IMR-90 (cell line): ENCODE data around the gene MYO10. TPM values are rescaled to one million over a fixed set of nuclear protein-coding genes. Genes with fewer than 3 reads are reported as not detected.

Experiments used
- ATAC-seq: fragments of 200-7000 bp; cut with Tn5 transposase; 2 replicates; pipeline ENCODE4 v1.9.1; 2020; ENCODE audit warnings: low read depth, mild to moderate bottlenecking, moderate library complexity
- BruUV-seq: library from RNA; stranded (reverse); fragments of 400-500 nt; replicated peaks from 2 replicates; lab custom pipeline; 2021; lab: Mats Ljungman, UMichigan
- CTCF ChIA-PET: fragments of 300-600 bp; formaldehyde crosslinking; extraction: SDS; loops from one replicate; lab custom pipeline; 2021; ENCODE audit warnings: antibody characterized with exemption; lab: Yijun Ruan, JAX
- POLR2A ChIA-PET: fragments of 300-600 bp; sonication (Branson Sonifier 250); formaldehyde crosslinking; loops from one replicate; lab custom pipeline; 2022; ENCODE audit warnings: antibody characterized with exemption; ENCODE audit not compliant: unreplicated experiment; lab: Charles Lee
- DNase-seq: peaks from one replicate; pipeline ENCODE4 v3.0.0; 2013
- H2AFZ ChIP-seq: replicated peaks from 2 replicates; pipeline ENCODE3; 2013; ENCODE audit warnings: low read length, mild to moderate bottlenecking; ENCODE audit not compliant: poor library complexity
- H2AK5ac ChIP-seq: 2 replicates; pipeline ENCODE4 v1.6.1; 2013; ENCODE audit warnings: low read depth, low read length, inconsistent platforms
- H2AK9ac ChIP-seq: replicated peaks from 2 replicates; pipeline ENCODE3; 2013; ENCODE audit warnings: mild to moderate bottlenecking, low read depth, low read length, moderate library complexity; ENCODE audit not compliant: poor library complexity
- H2BK120ac ChIP-seq: 2 replicates; pipeline ENCODE4 v1.6.1; 2013; ENCODE audit warnings: low read depth, low read length, inconsistent platforms
- H2BK15ac ChIP-seq: 3 replicates; pipeline ENCODE4 v1.6.1; 2013; ENCODE audit warnings: low read depth, low read length, inconsistent platforms
- H2BK20ac ChIP-seq: 2 replicates; pipeline ENCODE4 v1.6.1; 2013; ENCODE audit warnings: low read depth, mild to moderate bottlenecking, inconsistent platforms, low read length, moderate library complexity
- H2BK5ac ChIP-seq: 2 replicates; pipeline ENCODE4 v1.6.1; 2013; ENCODE audit warnings: mild to moderate bottlenecking, low read depth, low read length, inconsistent platforms; ENCODE audit not compliant: poor library complexity, severe bottlenecking
- H3K14ac ChIP-seq: replicated peaks from 2 replicates; pipeline ENCODE4 v1.6.1; 2013; ENCODE audit warnings: low read depth, low read length, inconsistent platforms
- H3K18ac ChIP-seq: 2 replicates; pipeline ENCODE4 v1.6.1; 2013; ENCODE audit warnings: low read depth, low read length, control low read depth
- H3K23ac ChIP-seq: 2 replicates; pipeline ENCODE4 v1.6.1; 2013; ENCODE audit warnings: low read depth, low read length, inconsistent platforms
- H3K27ac ChIP-seq: 2 replicates; pipeline ENCODE4 v1.5.1; 2013; ENCODE audit warnings: mild to moderate bottlenecking, control low read depth, low read length; ENCODE audit not compliant: insufficient read depth
- H3K27me3 ChIP-seq: 2 replicates; pipeline ENCODE4 v1.6.1; 2013; ENCODE audit warnings: low read length; ENCODE audit not compliant: control insufficient read depth, insufficient read depth
- H3K36me3 ChIP-seq: 2 replicates; pipeline ENCODE4 v1.6.1; 2013; ENCODE audit warnings: low read length, mixed read lengths; ENCODE audit not compliant: control insufficient read depth, insufficient read depth
- H3K4ac ChIP-seq: 2 replicates; pipeline ENCODE4 v1.6.1; 2013; ENCODE audit warnings: low read depth, low read length, inconsistent platforms
- H3K4me1 ChIP-seq: 2 replicates; pipeline ENCODE4 v1.6.1; 2013; ENCODE audit warnings: low read length, mixed read lengths; ENCODE audit not compliant: control insufficient read depth, insufficient read depth
- H3K4me2 ChIP-seq: 2 replicates; pipeline ENCODE4 v1.6.1; 2013; ENCODE audit warnings: low read depth, mild to moderate bottlenecking, control low read depth, low read length, moderate library complexity
- H3K4me3 ChIP-seq: 2 replicates; pipeline ENCODE4 v1.5.1; 2013; ENCODE audit warnings: low read depth, mild to moderate bottlenecking, control low read depth, low read length, moderate library complexity; ENCODE audit not compliant: insufficient read depth
- H3K56ac ChIP-seq: 2 replicates; pipeline ENCODE4 v1.6.1; 2013; ENCODE audit warnings: low read length, inconsistent platforms; ENCODE audit not compliant: insufficient read depth; ENCODE audit errors: extremely low read depth
- H3K79me1 ChIP-seq, 2 experiments: 2 replicates each; pipeline ENCODE4 v1.6.1; 2013; ENCODE audit warnings: low read length in 2 of 2, inconsistent platforms in 1 of 2, low read depth in 1 of 2
- H3K9ac ChIP-seq: 2 replicates; pipeline ENCODE4 v1.6.1; 2013; ENCODE audit warnings: low read depth, low read length, control low read depth
- H3K9me1 ChIP-seq: 2 replicates; pipeline ENCODE4 v1.6.1; 2013; ENCODE audit warnings: low read length, inconsistent platforms; ENCODE audit not compliant: insufficient read depth
- H3K9me3 ChIP-seq: 2 replicates; pipeline ENCODE4 v1.6.1; 2013; ENCODE audit warnings: low read length; ENCODE audit not compliant: control insufficient read depth, insufficient read depth
- H4K20me1 ChIP-seq: 2 replicates; pipeline ENCODE4 v1.6.1; 2013; ENCODE audit warnings: low read length, inconsistent platforms; ENCODE audit not compliant: insufficient read depth
- H4K5ac ChIP-seq: 2 replicates; pipeline ENCODE4 v1.6.1; 2013; ENCODE audit warnings: mild to moderate bottlenecking, low read depth, low read length, control low read depth
- H4K8ac ChIP-seq, 2 experiments: 2 replicates each; pipeline ENCODE4 v1.6.1; 2013; ENCODE audit warnings: low read depth in 2 of 2, low read length in 2 of 2, control low read depth in 1 of 2, inconsistent platforms in 1 of 2
- H4K91ac ChIP-seq: 2 replicates; pipeline ENCODE4 v1.6.1; 2013; ENCODE audit warnings: low read depth, low read length, inconsistent platforms; ENCODE audit not compliant: insufficient read depth
- BHLHE40 ChIP-seq: fragments of 150-350 bp; IDR thresholded peaks from 2 replicates; pipeline ENCODE4 v1.6.1; 2016; ENCODE audit warnings: mild to moderate bottlenecking, low read depth, low read length
- FOS ChIP-seq: fragments of 150-350 bp; IDR thresholded peaks from 2 replicates; pipeline ENCODE4 v1.6.1; 2016; ENCODE audit warnings: low read depth, low read length
- MXI1 ChIP-seq: IDR thresholded peaks from 2 replicates; pipeline ENCODE4 v1.6.1; 2012; ENCODE audit warnings: low read depth, mild to moderate bottlenecking, low read length, moderate library complexity, borderline replicate concordance
- WGBS, 2 experiments: methylation state at CpG; one replicate each; pipeline versions ENCODE4 v1.1.5 to v1.1.7; 2013; ENCODE audit warnings: missing lambda C conversion rate in 2 of 2; ENCODE audit not compliant: insufficient read length in 1 of 2; ENCODE audit errors: extremely low coverage in 2 of 2; 5-methylcytosine and 5-hydroxymethylcytosine counted together
- dilution Hi-C: fragments of 300-500 bp; cut with HindIII; formaldehyde crosslinking; loops from one replicate; pipeline ENCODE4 v1.14.3; 2018; ENCODE audit warnings: low sequenced_read_pairs; ENCODE audit not compliant: unreplicated experiment
- in situ Hi-C: fragments of 300-500 bp; cut with MboI; formaldehyde crosslinking; loops from 3 replicates; pipeline ENCODE4 v1.14.3; 2019; ENCODE audit warnings: low sequenced_read_pairs, inconsistent platforms, mixed read lengths
- intact Hi-C: fragments of 100-400 bp; cut with micrococcal nuclease; formaldehyde crosslinking; loops from 2 replicates; pipeline ENCODE4 v1.10.0; 2022
- polyA plus RNA-seq, 3 experiments: library from polyadenylated mRNA; depleted of rRNA; stranded (reverse); fragments of >200 nt; gene quantifications; 2 replicates each; pipeline ENCODE4 v1.2.3, GENCODE V29; 2012; ENCODE audit warnings: low replicate concordance in 1 of 3
- total RNA-seq: library from RNA; depleted of rRNA; stranded (reverse); fragments of >200 nt; gene quantifications from 2 replicates; pipeline ENCODE4 v1.2.3, GENCODE V29; 2012

The MYO10 gene
- total and polyA plus RNA-seq, 2 of the 4 experiments (the other 2 are of a cell fraction), result 39.9 to 115 TPM

DNA sequence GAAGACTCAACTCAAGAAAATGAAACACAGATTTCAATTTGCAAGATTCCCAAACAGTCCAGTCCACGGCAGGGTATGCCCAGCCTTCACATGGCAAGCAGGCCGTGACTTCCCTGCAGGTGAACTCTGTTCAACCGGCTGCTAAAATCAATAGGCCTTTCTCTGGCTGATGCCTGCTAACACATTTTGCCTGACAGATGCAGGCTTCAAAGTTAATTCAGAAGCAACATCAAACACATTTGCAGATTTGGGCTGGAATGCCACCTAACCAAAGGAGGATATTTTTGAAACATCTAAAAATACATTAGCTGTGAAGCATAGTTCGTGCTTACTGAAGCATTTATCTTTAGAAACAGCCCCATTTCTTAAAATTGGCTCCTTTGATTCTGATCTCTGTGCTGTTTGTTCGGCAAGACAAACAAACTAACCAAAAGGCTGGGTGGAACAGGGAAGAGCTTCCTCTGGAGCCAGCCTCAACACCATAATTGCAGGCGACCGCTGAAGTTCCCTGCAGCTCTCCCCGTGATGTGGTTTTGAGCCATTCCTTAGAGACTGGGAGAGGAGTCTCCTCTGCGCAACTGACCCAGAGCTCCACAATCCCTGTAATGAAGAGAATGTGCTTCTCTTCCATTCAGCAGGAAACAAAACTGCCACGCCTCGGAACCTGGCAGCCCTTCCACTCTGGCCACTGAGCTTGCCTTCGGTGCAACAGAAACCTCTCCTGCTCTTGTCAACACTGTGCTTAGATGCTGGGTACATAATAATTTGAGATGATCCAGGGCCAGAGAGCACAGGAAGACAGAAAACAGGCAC is 126.5 kb downstream of the MYO10 start:
- peaks cover 49% of the 10 kb centered on the region for H3K9me1 ChIP-seq
- ChIA-PET POLR2A (no interaction called here), CTCF (no interaction called here)
- no peak overlapping the region for H3K9ac ChIP-seq
- no peak overlapping the region for H2BK20ac ChIP-seq
- peaks cover 24% of the 10 kb centered on the region for H3K4me1 ChIP-seq
- peak overlapping the region; percentile 41 for H3K4ac ChIP-seq
- peak overlapping the region; percentile 6 for H2AFZ ChIP-seq
- H2AK5ac ChIP-seq, result peak overlapping the region; percentile 20; the same call in 1 of the 2 replicates
- no peak overlapping the region; the same call in 1 of the 2 replicates for H3K4me2 ChIP-seq
- peak overlapping the region; percentile 18 for H2AK9ac ChIP-seq
- peaks cover 96% of the 10 kb centered on the region for H4K20me1 ChIP-seq
- peaks cover 14 to 83% of the 10 kb centered on the region in 2 experiments; a peak in 3 of 4 replicates for H3K79me1 ChIP-seq
- no peak overlapping the region for H4K91ac ChIP-seq
- no peak overlapping the region for H3K56ac ChIP-seq
- H3K18ac ChIP-seq, result no peak overlapping the region
- H4K8ac ChIP-seq, result peak overlapping the region in 1 of 2 experiments; percentile 33; a peak in 1 of 4 replicates
- no peak overlapping the region for H2BK5ac ChIP-seq
- peak; percentile 49 for DNase-seq
- H3K36me3 ChIP-seq, result peaks cover 11% of the 10 kb centered on the region; the same call in 1 of the 2 replicates
- in situ Hi-C loops (no loop called here), intact Hi-C loops (no loop called here), dilution Hi-C loops (no loop called here)
- H3K23ac ChIP-seq, result peak overlapping the region; percentile 34; the same call in 1 of the 2 replicates
- peak overlapping the region; percentile 34 for H3K14ac ChIP-seq
- no peaks in the 10 kb centered on the region for H3K9me3 ChIP-seq
- no peaks in the 10 kb centered on the region for H3K27me3 ChIP-seq
- no TSS peak for BruUV-seq
- no peak overlapping the region for H3K4me3 ChIP-seq
- H3K27ac ChIP-seq, result peak overlapping the region; percentile 32; the same call in 1 of the 2 replicates
- H2BK120ac ChIP-seq, result no peak overlapping the region
- no peak overlapping the region for H2BK15ac ChIP-seq
- WGBS, 2 experiments, result 93% methylated on average over 3 of the region's 12 CpGs; no CpG with 5 or more reads in 1 of the 2 experiments
- no peak overlapping the region for H4K5ac ChIP-seq
- TF ChIP-seq FOS (no peak), MXI1 (no peak), BHLHE40 (no peak)
- peak; percentile 46 for ATAC-seq
